HepG2 (cell line): Measurements from ENCODE around the gene RELB. TPM values are rescaled to one million over a fixed set of nuclear protein-coding genes. Genes with fewer than 3 reads are reported as not detected.

ENCODE experiments used
- AGO1 ChIP-seq: fragments of 200-400 bp; formaldehyde crosslinking; IDR thresholded peaks from 2 replicates; pipeline ENCODE4 v1.6.1; 2017; ENCODE audit warnings: mild to moderate bottlenecking, low read depth, low read length, moderate library complexity; ENCODE audit not compliant: poor library complexity, severe bottlenecking
- ARID2 ChIP-seq: sonication (generic); formaldehyde crosslinking; IDR thresholded peaks from 2 replicates; pipeline ENCODE4 v1.8.1; 2022; ENCODE audit warnings: mild to moderate bottlenecking, missing genetic modification reagents, borderline replicate concordance
- ATF3 ChIP-seq: sonication (generic); formaldehyde crosslinking; IDR thresholded peaks from 2 replicates; pipeline ENCODE4 v1.4.0; 2020; ENCODE audit warnings: missing genetic modification reagents
- JARID2 ChIP-seq: sonication (generic); formaldehyde crosslinking; IDR thresholded peaks from 2 replicates; pipeline ENCODE4 v1.8.1; 2023; ENCODE audit warnings: missing genetic modification reagents, inconsistent platforms; ENCODE audit not compliant: insufficient replicate concordance
- NR3C1 ChIP-seq: sonication (generic); formaldehyde crosslinking; IDR thresholded peaks from 2 replicates; pipeline ENCODE4 v1.4.0; 2020; ENCODE audit warnings: missing genetic modification reagents
- POLR2AphosphoS5 ChIP-seq: IDR thresholded peaks from 2 replicates; pipeline ENCODE4 v1.6.1; 2012; ENCODE audit warnings: low read depth, low read length
- PTBP1 ChIP-seq: fragments of 200-400 bp; formaldehyde crosslinking; IDR thresholded peaks from 2 replicates; pipeline ENCODE4 v1.6.1; 2018; ENCODE audit warnings: low read length, low read depth; ENCODE audit not compliant: poor library complexity, severe bottlenecking
- SNAPC4 ChIP-seq: sonication (generic); formaldehyde crosslinking; IDR thresholded peaks from 2 replicates; pipeline ENCODE4 v1.4.0; 2020; ENCODE audit warnings: mild to moderate bottlenecking, missing genetic modification reagents
- TCF12 ChIP-seq, 2 experiments: fragments of 450-650 bp in 1 of 2; sonication (generic) in 1 of 2; formaldehyde crosslinking in 1 of 2; IDR thresholded peaks; 2 replicates each; pipeline versions ENCODE4 v1.6.1 to v1.8.0; 2017 to 2022; ENCODE audit warnings: antibody characterized with exemption in 1 of 2, mild to moderate bottlenecking in 1 of 2, missing genetic modification reagents in 1 of 2, moderate library complexity in 1 of 2
- TSC22D2 ChIP-seq: sonication (generic); formaldehyde crosslinking; IDR thresholded peaks from 2 replicates; pipeline ENCODE4 v1.5.1; 2020; ENCODE audit warnings: missing genetic modification reagents, mild to moderate bottlenecking, borderline replicate concordance
- ZFP62 ChIP-seq: sonication (generic); formaldehyde crosslinking; IDR thresholded peaks from 2 replicates; pipeline ENCODE4 v1.4.0; 2020; ENCODE audit warnings: missing genetic modification reagents
- ZKSCAN8 ChIP-seq: IDR thresholded peaks from 2 replicates; pipeline ENCODE4 v1.6.1; 2016; ENCODE audit warnings: borderline replicate concordance, missing genetic modification reagents, missing compliant biosample characterization
- ZNF225 ChIP-seq: sonication (generic); formaldehyde crosslinking; IDR thresholded peaks from 2 replicates; pipeline ENCODE4 v1.4.0; 2020; ENCODE audit warnings: mild to moderate bottlenecking, missing genetic modification reagents
- ZNF451 ChIP-seq: sonication (generic); formaldehyde crosslinking; IDR thresholded peaks from 2 replicates; pipeline ENCODE4 v1.5.0; 2020; ENCODE audit warnings: mild to moderate bottlenecking, missing genetic modification reagents
- ZNF484 ChIP-seq: sonication (generic); formaldehyde crosslinking; IDR thresholded peaks from 2 replicates; pipeline ENCODE4 v1.5.1; 2020; ENCODE audit warnings: mild to moderate bottlenecking, low read depth, missing genetic modification reagents, borderline replicate concordance
- ZNF547 ChIP-seq: sonication (generic); formaldehyde crosslinking; IDR thresholded peaks from 2 replicates; pipeline ENCODE4 v1.5.1; 2020; ENCODE audit warnings: mild to moderate bottlenecking, missing genetic modification reagents
- polyA plus RNA-seq, 8 experiments: library from polyadenylated mRNA; depleted of rRNA in 3 of 8; stranded (reverse) in 7 of 8; unstranded in 1 of 8; fragments of >200 nt; fragmentation: Illumina TruSeq in 4 of 8; extraction: Trizol in 4 of 8; gene quantifications; 2 replicates each; pipeline versions ENCODE4 v1.2.1 to v1.2.3, GENCODE V29; 2011 to 2016; ENCODE audit warnings: low read depth in 4 of 8, missing spikeins in 1 of 8, mixed read lengths in 1 of 8; ENCODE audit not compliant: insufficient read depth in 1 of 8
- total RNA-seq, 5 experiments: library from RNA; depleted of rRNA; stranded (reverse); fragments of >200 nt; fragmentation: Illumina TruSeq; extraction: Trizol; gene quantifications; 2 replicates each; pipeline ENCODE4 v1.2.3, GENCODE V29; 2016; ENCODE audit warnings: low read depth in 1 of 5
- TF ChIP-seq, protein P1 (sequence below): IDR thresholded peaks from 2 replicates; pipeline ENCODE4 v1.6.1; 2016; ENCODE audit warnings: low read depth
- TF ChIP-seq, protein P2 (sequence below): sonication (generic); formaldehyde crosslinking; IDR thresholded peaks from 2 replicates; pipeline ENCODE4 v1.5.0; 2020; ENCODE audit warnings: missing genetic modification reagents, mild to moderate bottlenecking, borderline replicate concordance

RELB gene
- total and polyA plus RNA-seq, 2 of the 13 experiments (the other 11 are each of a cell fraction or from before 2014, with no cell fraction given) = 1.9 to 3.5 TPM

- TF ChIP-seq, protein P1, sequence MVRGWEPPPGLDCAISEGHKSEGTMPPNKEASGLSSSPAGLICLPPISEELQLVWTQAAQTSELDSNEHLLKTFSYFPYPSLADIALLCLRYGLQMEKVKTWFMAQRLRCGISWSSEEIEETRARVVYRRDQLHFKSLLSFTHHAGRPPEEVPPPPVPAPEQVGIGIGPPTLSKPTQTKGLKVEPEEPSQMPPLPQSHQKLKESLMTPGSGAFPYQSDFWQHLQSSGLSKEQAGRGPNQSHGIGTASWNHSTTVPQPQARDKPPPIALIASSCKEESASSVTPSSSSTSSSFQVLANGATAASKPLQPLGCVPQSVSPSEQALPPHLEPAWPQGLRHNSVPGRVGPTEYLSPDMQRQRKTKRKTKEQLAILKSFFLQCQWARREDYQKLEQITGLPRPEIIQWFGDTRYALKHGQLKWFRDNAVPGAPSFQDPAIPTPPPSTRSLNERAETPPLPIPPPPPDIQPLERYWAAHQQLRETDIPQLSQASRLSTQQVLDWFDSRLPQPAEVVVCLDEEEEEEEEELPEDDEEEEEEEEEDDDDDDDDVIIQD (CRISPR knock-in tag) = no peak
- TF ChIP-seq TCF12 (IDR thresholded peaks at IDR 0.05) (no peak), TCF12 (CRISPR knock-in tag; IDR thresholded peaks at IDR 0.05) (0 out of 2 replicates have a peak, but pooled peaks have one; percentile 45), TSC22D2 (CRISPR knock-in tag) (0 out of 2 replicates have a peak, but pooled peaks have one; percentile 40), ZNF225 (peak; percentile 85; the same call in 1 of the 2 replicates), JARID2 (CRISPR knock-in tag) (peak; percentile 36), POLR2AphosphoS5 (peak; percentile 88), ZKSCAN8 (0 out of 2 replicates have a peak, but pooled peaks have one; percentile 15), SNAPC4 (peak; percentile 75; the same call in 1 of the 2 replicates), ZNF484 (no peak), NR3C1 (CRISPR knock-in tag) (no peak), ZNF451 (peak; percentile 88), AGO1 (peak; percentile 80), ARID2 (CRISPR knock-in tag) (no peak), ZNF547 (peak; percentile 93), ATF3 (CRISPR knock-in tag) (no peak), ZFP62 (CRISPR knock-in tag) (0 out of 2 replicates have a peak, but pooled peaks have one; percentile 26), PTBP1 (peak; percentile 41)
- TF ChIP-seq, protein P2, sequence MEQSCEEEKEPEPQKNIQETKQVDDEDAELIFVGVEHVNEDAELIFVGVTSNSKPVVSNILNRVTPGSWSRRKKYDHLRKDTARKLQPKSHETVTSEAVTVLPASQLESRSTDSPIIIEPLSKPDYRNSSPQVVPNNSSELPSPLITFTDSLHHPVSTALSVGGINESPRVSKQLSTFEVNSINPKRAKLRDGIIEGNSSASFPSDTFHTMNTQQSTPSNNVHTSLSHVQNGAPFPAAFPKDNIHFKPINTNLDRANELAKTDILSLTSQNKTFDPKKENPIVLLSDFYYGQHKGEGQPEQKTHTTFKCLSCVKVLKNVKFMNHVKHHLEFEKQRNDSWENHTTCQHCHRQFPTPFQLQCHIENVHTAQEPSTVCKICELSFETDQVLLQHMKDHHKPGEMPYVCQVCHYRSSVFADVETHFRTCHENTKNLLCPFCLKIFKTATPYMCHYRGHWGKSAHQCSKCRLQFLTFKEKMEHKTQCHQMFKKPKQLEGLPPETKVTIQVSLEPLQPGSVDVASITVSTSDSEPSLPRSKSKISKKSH (CRISPR knock-in tag) = no peak
Observed at GRCh38 chr19:45038931-45039893, 37.9 kb downstream of the RELB start, which contains the start of gene CLASRP (continued).
